ENCODE data around the gene IGF1R. TPM values are rescaled to one million over a fixed set of nuclear protein-coding genes. Genes with fewer than 3 reads are reported as not detected.

The IGF1R gene
- total and polyA plus RNA-seq, 2 of the 13 experiments (the other 11 are each of a cell fraction or from before 2014, with no cell fraction given) = 15.9 to 18.4 TPM

DNA sequence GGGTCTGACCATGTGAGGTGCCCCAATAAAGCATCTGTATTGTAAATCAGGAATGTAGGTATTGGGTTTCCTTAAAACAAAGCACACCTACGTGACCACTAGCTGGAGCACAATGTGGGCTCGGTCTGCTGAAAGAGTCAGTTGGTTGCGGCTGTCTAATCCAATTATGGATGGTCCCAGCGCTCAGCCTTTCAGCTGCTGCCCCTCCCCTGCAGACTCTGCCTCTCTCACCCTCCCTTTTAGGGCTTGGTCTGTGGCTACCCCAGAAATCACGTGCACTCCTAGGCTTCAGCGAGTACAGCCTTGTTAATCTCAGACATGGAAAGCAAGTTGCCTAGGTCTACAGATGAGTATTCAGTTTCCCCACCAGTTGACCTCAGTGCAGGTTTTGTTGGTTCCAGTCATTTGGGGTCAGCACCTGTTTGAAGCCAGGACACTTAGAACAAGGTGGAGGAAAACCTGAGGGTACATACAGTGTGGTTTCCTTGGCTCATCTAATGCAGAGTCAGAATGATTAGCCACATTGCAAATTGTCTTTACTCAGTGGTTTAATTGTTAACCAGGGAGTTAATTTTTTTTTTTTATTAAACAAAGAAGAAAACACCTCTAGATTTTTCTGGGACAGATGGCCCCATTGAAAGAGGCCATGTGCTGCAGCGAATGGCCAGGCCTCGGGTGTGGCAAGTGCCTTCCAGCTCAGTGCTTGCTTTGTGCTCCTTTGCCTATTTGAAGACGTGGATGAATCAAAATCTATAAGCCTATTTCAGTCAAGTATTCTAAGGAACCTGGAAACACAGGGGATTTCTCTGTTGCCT is 137.7 kb downstream of the IGF1R start (continued):
- TF ChIP-seq ZNF543 (CRISPR knock-in tag; IDR thresholded peaks at IDR 0.05) = 0 out of 2 replicates have a peak, but pooled peaks have one; percentile 30
- TF ChIP-seq ZNF546 (CRISPR knock-in tag; conservative IDR thresholded peaks at IDR 0.05) = no peak
- TF ChIP-seq TBP (CRISPR knock-in tag; IDR thresholded peaks at IDR 0.05) = no peak
- TF ChIP-seq ARID5B (CRISPR knock-in tag; IDR thresholded peaks at IDR 0.05) = peak; percentile 2; the same call in 1 of the 2 replicates
- no peak for TF ChIP-seq TAF15 (IDR thresholded peaks at IDR 0.05; ENCODE audit: low read depth, low read length, poor library complexity, severe bottlenecking)
- no peak for TF ChIP-seq ZNF33A (CRISPR knock-in tag; IDR thresholded peaks at IDR 0.05; ENCODE audit: borderline replicate concordance)
- TF ChIP-seq, protein P1, sequence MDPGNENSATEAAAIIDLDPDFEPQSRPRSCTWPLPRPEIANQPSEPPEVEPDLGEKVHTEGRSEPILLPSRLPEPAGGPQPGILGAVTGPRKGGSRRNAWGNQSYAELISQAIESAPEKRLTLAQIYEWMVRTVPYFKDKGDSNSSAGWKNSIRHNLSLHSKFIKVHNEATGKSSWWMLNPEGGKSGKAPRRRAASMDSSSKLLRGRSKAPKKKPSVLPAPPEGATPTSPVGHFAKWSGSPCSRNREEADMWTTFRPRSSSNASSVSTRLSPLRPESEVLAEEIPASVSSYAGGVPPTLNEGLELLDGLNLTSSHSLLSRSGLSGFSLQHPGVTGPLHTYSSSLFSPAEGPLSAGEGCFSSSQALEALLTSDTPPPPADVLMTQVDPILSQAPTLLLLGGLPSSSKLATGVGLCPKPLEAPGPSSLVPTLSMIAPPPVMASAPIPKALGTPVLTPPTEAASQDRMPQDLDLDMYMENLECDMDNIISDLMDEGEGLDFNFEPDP (CRISPR knock-in tag; conservative IDR thresholded peaks at IDR 0.05) = 0 out of 2 replicates have a peak, but pooled peaks have one; percentile 77
- 0 out of 2 replicates have a peak, but pooled peaks have one; percentile 40 for TF ChIP-seq ZBTB38 (CRISPR knock-in tag; IDR thresholded peaks at IDR 0.05)
- peak; percentile 34; the same call in 1 of the 2 replicates for TF ChIP-seq TFDP1 (CRISPR knock-in tag; IDR thresholded peaks at IDR 0.05; ENCODE audit: borderline replicate concordance)
- TF ChIP-seq, protein P2, sequence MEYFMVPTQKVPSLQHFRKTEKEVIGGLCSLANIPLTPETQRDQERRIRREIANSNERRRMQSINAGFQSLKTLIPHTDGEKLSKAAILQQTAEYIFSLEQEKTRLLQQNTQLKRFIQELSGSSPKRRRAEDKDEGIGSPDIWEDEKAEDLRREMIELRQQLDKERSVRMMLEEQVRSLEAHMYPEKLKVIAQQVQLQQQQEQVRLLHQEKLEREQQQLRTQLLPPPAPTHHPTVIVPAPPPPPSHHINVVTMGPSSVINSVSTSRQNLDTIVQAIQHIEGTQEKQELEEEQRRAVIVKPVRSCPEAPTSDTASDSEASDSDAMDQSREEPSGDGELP (IDR thresholded peaks at IDR 0.05; ENCODE audit: borderline replicate concordance, low read depth) = peak; percentile 28; the same call in 1 of the 2 replicates
- TF ChIP-seq MAX (IDR thresholded peaks at IDR 0.05) = 0 out of 2 replicates have a peak, but pooled peaks have one; percentile 32
- no peak for TF ChIP-seq ZNF737 (CRISPR knock-in tag; IDR thresholded peaks at IDR 0.05; ENCODE audit: borderline replicate concordance)
- no peak for TF ChIP-seq TRIM24 (CRISPR knock-in tag; IDR thresholded peaks at IDR 0.05)
- peak; percentile 32; the same call in 1 of the 2 replicates for TF ChIP-seq SALL1 (CRISPR knock-in tag; IDR thresholded peaks at IDR 0.05)
- TF ChIP-seq ZGPAT (CRISPR knock-in tag; IDR thresholded peaks at IDR 0.05) = 0 out of 2 replicates have a peak, but pooled peaks have one; percentile 28
- TF ChIP-seq CBX5 (CRISPR knock-in tag; IDR thresholded peaks at IDR 0.05; ENCODE audit: borderline replicate concordance) = no peak
